Fibroblast of skin of right quadriceps (primary cell): ENCODE measurements around the gene LRSAM1.

Experiments
- DNase-seq: peaks from one replicate; pipeline ENCODE4 v3.0.0-alpha.2; 2013

LRSAM1 gene

GRCh38 chr9:127537014-127537413 is 85.7 kb downstream of the LRSAM1 start:
- peak; percentile 73 for DNase-seq

GRCh38 chr9:127537792-127538191 is 86.5 kb downstream of the LRSAM1 start:
- DNase-seq = no peak

- peak; percentile 89 for DNase-seq
Observed at GRCh38 chr9:127538849-127539258, 87.5 kb downstream of the LRSAM1 start.

DNA sequence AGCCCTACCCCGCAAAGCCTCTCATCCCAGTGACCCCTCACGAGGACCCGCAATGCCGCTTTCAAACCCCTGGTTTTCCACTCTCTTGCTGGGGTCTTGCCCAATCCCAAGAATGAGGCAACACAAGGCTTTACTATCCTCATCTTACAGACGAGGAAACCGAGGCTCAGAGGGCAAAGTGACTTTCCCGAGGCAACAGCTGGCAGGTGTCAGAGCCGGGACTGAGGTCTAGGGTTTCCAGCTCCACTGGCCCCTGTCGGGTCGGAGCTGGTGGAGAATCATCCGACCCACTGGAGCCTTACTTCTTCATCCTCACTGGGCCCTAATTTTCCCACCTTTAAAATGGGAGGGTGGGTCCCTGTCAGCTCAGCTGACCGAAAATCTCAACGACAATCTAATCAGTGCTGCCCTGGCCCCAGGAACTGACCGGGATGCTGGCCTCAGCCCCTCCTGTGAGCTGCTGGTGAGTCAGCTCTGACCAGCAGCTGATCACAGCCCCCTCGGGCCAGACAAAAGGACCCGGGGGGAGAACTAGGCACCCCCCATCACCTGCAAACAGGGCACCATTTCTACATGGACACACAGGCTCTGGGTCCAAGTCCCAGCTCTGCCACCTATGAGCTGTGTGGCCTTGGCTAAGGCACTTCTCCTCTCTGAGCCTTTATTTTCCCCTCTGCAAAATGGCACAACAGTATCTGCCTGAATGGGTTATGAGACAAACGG is 88.1 kb downstream of the LRSAM1 start:
- no peak for DNase-seq

DNA sequence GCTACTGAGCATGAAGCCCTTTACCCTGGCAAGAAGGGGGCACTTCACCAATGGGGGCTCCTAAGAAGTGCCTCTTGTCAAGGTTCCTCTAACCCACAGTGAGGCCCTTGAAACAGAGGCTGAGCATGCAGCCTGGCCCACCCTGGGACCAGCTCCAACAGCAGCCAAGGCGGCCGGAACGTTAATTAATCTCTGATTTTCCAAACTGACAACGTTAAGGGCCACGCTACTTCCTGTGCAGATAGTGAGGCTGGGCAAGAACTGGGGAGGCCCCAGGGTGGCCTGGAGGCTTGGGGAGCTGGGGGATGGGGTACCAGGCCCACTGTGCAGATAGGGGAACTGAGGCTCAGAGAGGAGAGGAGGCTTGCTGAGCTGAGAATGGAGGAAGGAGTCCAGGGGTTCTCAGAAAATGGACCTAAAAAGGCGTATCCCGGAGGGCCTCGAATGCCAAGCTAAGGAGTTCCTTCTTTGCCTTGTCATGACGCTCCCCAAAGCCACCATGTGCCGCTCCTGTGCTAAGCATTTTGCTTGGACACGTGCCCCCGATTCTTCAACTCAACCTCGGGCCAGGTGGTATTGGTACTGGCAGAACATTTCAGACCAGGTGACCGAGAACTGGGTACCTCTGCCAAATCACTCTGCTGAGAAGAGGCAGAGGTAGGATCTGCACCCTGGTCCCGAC is 88.8 kb downstream of the LRSAM1 start:
- DNase-seq = no peak

DNA sequence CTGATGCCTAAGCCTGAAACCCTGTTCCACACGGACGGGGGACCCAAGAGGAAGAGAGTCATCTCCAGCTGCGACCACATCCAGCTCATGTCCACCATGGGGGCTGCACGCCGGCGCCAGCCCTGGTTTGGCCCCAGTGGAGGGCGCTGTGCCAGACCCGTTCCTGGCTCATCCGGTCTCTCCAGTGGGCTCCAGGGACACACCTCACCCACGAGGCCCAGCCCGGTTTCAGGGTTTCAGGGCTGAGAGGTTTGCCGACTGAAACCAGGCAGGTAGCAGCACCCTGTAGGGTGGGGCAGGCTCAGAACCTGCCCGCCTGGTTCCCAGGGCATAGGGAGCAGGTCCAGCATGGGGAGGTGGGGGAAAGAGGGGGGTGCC is 89.3 kb downstream of the LRSAM1 start:
- no peak for DNase-seq

DNA sequence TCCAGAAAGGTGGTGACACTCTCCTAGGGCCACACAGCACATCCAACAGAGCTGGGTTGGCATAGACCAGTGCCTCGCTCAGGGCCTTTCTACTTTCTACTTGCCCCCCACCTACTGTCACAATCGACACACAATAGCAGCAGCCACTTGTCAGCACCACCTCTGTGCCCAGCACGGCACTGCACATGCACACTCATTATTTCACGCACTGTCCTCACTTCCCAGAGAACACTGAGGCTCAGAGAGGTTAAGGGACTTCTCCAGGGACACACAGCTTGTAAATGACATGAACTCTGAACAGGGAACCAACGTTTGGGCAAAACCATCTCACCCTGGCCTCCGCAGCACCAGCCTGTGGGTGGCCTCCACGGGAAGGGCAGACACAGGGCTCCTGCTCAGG is 89.9 kb downstream of the LRSAM1 start:
- no peak for DNase-seq

- no peak for DNase-seq
Observed at GRCh38 chr9:127541865-127542264, 90.6 kb downstream of the LRSAM1 start.

DNA sequence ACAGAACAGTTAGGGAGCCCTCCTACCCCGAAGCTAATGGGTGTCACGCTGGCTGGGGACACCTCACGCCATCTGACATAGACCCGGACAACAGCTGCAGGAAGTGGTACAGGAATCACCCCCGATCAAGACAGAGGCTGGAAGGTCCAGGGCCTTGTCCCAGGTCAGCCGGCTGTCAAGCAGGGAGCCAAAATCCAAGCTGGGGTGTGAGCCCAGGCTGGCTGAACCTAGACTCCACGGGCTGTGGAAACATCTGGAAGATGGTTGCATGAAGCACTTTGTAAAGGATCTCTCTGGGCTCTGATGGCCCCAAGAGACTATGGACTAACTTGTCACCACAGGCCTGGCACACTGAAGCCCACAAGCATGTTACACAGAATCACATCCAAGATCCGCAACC is 91.9 kb downstream of the LRSAM1 start:
- no peak for DNase-seq

DNA sequence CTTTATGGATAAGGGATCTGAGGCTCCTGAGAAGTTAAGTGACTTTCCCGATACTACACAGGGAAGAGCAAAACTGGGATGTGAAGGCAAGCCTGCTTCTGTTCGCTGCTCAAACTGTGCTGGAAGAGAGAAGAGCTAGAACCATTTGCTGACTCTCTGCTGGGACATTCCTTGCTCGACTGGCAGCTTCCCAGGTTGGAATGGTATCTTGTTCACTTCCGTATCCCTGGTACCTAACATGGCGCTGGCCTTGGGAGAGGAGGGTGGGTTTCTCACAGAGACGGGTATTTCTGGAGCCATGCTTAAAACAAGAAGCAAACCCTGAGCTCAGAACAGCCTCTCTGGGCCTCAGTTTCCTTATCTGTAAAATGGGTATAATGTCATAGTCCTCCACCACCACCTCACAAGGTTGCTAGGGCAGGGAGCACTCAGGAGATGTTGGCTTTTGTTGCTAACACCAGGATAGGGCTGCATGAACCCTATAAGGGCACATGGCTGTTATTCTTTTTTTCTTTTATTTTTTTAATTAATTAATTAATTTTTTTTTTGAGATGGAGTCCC is 92.7 kb downstream of the LRSAM1 start:
- no peak for DNase-seq

DNA sequence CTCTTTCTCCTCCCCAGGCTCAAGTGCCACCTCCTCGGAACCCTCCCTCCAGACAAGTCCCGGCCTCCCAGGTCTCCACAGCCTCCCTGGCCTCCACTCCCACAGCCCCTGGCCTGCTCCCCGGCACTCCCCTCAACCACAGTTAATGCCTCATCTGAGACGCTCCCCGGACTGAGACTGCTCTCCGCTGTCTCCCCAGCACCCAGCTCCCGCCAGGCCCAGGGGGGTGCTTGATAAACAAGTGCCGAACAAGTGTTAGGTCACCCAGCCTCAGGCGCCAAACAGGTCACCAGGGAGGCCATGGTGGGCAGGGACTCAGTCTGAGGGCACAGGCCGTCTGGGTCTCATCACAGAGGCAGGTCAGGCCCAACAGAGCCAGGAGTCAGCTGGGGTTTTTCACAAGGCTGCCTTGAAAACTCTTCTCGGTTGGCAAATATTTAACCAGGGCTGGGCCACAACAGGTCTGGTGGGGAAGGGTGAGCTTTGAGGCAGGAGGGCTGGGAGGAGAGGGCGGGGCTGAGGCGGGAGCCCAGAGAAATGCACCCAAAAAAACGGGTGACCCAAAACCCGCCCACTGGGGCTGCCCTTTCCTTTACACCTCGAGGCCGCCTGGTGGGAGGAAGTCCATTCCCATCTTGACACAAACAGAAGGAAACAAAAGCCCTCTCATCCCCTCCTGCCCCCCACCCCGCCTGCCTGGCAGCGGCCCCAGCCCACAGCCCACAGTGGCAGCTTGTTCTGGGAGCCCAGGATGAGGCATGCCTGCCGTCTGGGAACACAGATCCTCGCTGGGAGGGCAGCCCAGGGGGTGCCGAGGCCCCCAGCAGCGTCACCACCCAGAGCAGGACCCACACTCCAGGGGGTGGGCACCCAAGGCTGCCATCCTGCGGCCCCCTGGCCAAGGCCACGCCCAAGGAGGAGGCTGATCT is 94.2 kb downstream of the LRSAM1 start:
- DNase-seq = no peak

- no peak for DNase-seq
Observed at GRCh38 chr9:127546125-127546832, 95.0 kb downstream of the LRSAM1 start.

- DNase-seq = no peak
Observed at GRCh38 chr9:127548352-127548881, 97.1 kb downstream of the LRSAM1 start.

GRCh38 chr9:127549218-127549617 is 97.9 kb downstream of the LRSAM1 start:
- no peak for DNase-seq

DNA sequence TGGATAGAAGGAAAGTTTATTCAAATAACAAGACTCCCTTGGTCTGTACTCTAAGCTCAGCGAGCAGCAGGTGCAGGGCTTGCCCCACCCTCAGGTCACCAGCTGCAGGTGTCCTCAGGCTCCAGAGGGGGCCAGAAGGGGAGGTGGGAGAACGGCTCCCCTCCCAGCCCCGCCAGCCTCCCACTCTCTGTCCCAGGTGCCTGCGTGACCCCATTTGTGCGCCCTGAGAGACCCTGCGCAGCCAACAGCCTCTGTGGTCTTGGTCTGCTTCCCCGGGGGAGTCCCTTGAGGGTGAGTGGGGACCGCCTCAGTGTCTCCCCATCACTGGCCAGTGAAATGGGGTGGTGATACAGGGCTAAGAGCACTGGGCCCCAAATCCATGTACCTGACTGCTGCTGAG is 98.4 kb downstream of the LRSAM1 start:
- no peak for DNase-seq

GRCh38 chr9:127550282-127550681 is 99.0 kb downstream of the LRSAM1 start:
- no peak for DNase-seq

DNA sequence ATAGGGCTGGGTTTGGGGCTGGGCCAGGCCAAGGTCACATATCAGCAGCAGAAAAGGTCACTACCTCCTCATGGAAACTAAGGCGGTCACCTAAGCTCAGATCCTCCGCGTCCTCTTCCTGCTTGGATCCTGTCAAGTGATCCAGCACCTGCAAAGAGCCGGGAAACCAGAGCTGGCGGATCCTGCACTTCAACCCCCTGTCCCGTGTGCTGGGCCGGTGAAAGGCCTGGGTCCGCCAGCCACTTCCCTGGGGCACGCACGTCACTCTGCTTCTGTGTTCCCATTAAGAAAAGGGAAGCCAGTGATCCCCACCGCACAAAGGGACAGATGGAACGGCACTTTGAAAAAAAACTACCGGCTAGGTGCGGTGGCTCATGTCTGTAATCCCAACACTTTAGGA is 99.4 kb downstream of the LRSAM1 start:
- DNase-seq = no peak
